Spleen (tissue), 7 donors: ENCODE measurements around the gene KATNIP.

ENCODE experiments used
- CTCF ChIP-seq, 11 experiments: fragments of 200-600 bp in 7 of 11; fragments of 450-650 bp in 4 of 11; sonication (generic) in 4 of 11; IDR thresholded peaks in 8 of 11; conservative IDR thresholded peaks in 3 of 11; 1 replicate in 7 of 11; 2 replicates in 4 of 11; pipeline versions ENCODE4 v1.4.0 to v1.8.0; 2016 to 2021; ENCODE audit warnings: antibody characterized with exemption in 11 of 11, inconsistent platforms in 4 of 11, mild to moderate bottlenecking in 1 of 11
- POLR2A ChIP-seq, 3 donors: fragments of 450-650 bp; IDR thresholded peaks; one replicate each; pipeline ENCODE4 v1.5.1; 2017; ENCODE audit warnings: antibody characterized with exemption in 3 of 3, mild to moderate bottlenecking in 1 of 3
- POLR2AphosphoS5 ChIP-seq, 3 donors: sonication (generic); formaldehyde crosslinking; IDR thresholded peaks; one replicate each; pipeline ENCODE4 v1.5.1; 2017; ENCODE audit warnings: antibody characterized with exemption in 3 of 3
- donor health status: DM: no; HTN: no; CAD: no; lungs with moderate emphysema.
- donor health status: DM: no; HTN: no; CAD: no.
- donor health status: DM: no; HTN: no; CAD: no.

GRCh38 chr16:27544671-27545070, 5.3 kb upstream of the KATNIP start:
- TF ChIP-seq CTCF (IDR thresholded peaks at IDR 0.05 in 8 of 11, conservative IDR thresholded peaks at IDR 0.05 in 3 of 11) (no peak), POLR2A (IDR thresholded peaks at IDR 0.05) (no peak), POLR2AphosphoS5 (IDR thresholded peaks at IDR 0.05) (no peak)
